Caki2 (cell line): ENCODE results near the gene OR2M2. TPM values are rescaled to one million over a fixed set of nuclear protein-coding genes. Genes with fewer than 3 reads are reported as not detected.

Source experiments
- DNase-seq: peaks from one replicate; pipeline ENCODE4 v3.0.0-alpha.2; 2015; ENCODE audit warnings: low read depth
- in situ Hi-C: cut with HindIII; loops from 2 replicates; pipeline ENCODE4 v1.10.0; 2016; ENCODE audit warnings: low sequenced_read_pairs, low pct_unique_long_range_greater_than_20kb, mixed read lengths
- total RNA-seq: library from RNA; depleted of rRNA; stranded (reverse); fragments of >200 nt; shearing (Covaris generic); gene quantifications from 2 replicates; pipeline ENCODE4 v1.2.3, GENCODE V29; 2014; ENCODE audit warnings: low replicate concordance; rRNA removed

OR2M2 gene, protein sequence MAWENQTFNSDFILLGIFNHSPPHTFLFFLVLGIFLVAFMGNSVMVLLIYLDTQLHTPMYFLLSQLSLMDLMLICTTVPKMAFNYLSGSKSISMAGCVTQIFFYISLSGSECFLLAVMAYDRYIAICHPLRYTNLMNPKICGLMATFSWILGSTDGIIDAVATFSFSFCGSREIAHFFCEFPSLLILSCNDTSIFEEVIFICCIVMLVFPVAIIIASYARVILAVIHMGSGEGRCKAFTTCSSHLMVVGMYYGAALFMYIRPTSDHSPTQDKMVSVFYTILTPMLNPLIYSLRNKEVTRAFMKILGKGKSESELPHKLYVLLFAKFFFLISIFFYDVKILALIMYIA
- not detected in 2 replicates for total RNA-seq

- no peak for DNase-seq
Observed at GRCh38 chr1:248174521-248174920, at the start of gene OR2M2. Gene OR2M2, plus strand, starts transcription at chr1:248174821. Its CDS starts 5,165 bp downstream, at chr1:248179986.

DNA sequence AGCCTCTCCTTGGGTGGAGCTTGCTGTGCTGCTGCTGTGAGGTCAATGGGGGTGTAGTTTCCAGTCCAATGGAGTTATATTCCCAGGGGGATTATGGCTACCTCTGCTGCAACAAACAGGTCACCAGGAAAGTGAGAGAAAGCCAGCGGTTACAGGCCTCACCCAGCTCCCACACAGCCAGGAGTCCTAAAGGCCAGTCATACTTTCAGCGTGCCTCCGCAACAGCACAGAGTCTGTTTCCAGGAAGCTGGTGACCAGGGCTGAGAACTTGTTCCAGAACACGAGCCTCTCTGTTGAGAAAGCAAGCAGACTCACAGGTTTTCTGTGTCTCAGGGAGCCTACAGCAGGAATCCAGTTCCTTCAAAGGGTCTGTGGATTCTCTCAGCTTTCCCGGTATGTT is 47.0 kb upstream of the OR2M2 start:
- in situ Hi-C loops, result no loop called here
- DNase-seq, result no peak

More at GRCh38 chr1:248174521-248174920, at the start of gene OR2M2:
- in situ Hi-C loops, result no loop called here

DNA sequence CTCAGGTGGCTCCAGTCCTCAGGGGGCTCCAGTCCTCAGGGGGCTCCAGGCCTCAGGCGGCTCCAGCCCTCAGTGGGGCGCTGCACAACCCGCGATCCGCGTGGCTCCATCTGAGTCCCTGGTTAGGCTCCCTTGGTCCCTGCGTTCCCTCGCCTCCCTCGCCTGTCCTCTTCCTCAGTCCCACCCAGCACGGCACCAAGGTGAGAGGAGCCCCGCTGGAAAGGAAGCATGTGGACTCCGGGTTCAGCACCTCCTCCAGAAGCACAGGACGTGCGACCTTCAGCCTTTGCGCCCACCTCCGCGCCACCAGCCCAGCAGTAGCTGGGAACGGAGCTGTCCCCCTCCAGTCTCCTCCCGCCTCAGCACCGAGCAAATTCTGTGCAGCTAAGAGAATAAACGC is 37.8 kb upstream of the OR2M2 start:
- in situ Hi-C loops, result no loop called here

GRCh38 chr1:248140846-248141245 is 33.8 kb upstream of the OR2M2 start:
- in situ Hi-C loops, result no loop called here
- DNase-seq, result no peak

More for the DNA sequence above, 37.8 kb upstream of the OR2M2 start:
- no peak for DNase-seq

- no peak for DNase-seq
- in situ Hi-C loops, result no loop called here
Observed at GRCh38 chr1:248143311-248143710, 31.3 kb upstream of the OR2M2 start.

- in situ Hi-C loops, result no loop called here
- no peak for DNase-seq
Observed at GRCh38 chr1:248144513-248145198, 30.0 kb upstream of the OR2M2 start, which contains the start of gene OR2M5. Gene OR2M5, plus strand, starts transcription at chr1:248145148. Its CDS starts 0 bp downstream, at chr1:248145148.

- DNase-seq, result no peak
- in situ Hi-C loops, result no loop called here
Observed at GRCh38 chr1:248152056-248152827, 22.4 kb upstream of the OR2M2 start.

- in situ Hi-C loops, result no loop called here
- no peak for DNase-seq
Observed at GRCh38 chr1:248155927-248156326, 18.7 kb upstream of the OR2M2 start.

DNA sequence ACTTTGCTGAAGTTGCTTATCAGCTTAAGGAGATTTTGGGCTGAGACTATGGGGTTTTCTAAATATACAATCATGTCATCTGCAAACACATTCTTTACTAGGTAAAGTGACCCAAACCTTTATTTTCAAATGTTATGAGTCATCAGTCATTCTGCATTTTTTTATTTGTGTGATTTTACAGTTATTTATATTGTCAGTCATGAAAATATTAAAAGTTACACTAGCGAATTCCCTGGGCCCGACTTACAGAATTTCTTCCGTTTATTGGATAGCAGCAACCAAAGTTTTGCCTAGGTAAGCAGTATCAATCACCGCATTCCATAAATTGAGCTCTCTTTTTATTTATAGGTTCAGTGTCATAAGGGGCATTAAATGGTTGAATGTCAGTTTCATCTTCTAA is 15.9 kb upstream of the OR2M2 start:
- no peak for DNase-seq
- in situ Hi-C loops, result no loop called here

DNA sequence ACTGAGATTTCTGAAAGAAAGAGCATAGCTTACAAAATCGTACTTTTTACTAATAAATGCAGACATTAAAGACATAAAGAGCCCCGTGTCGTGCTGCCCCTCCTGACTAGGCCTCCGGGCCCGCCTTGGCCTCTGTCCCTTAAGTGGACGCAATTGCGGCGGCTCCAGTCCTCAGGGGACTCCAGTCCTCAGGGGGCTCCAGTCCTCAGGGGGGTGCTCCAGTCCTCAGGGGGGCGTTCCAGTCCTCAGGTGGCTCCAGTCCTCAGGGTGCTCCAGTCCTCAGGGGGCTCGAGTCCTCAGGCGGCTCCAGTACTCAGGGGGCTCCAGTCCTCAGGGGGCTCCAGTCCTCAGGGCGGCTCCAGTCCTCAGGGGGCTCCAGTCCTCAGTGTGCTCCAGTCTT is 10.6 kb upstream of the OR2M2 start:
- DNase-seq, result no peak
- in situ Hi-C loops, result no loop called here

DNA sequence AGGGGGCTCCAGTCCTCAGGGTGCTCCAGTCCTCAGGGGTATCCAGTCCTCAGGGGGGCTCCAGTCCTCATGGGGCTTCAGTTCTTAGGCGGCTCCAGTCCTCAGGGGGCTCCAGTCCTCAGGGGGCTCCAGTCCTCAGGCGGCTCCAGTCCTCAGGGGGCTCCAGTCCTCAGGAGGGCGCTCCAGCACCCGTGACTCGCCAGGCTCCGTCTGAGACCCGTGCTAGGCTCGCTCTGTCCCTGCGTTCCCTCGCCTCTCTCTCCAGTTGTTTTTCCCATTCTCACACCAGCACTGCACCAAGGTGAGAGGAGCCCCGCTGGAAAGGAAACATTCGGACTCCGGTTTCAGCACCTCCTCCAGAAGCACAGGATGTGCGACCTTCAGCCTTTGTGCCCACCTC is 9.4 kb upstream of the OR2M2 start:
- in situ Hi-C loops, result no loop called here
- DNase-seq, result no peak

DNA sequence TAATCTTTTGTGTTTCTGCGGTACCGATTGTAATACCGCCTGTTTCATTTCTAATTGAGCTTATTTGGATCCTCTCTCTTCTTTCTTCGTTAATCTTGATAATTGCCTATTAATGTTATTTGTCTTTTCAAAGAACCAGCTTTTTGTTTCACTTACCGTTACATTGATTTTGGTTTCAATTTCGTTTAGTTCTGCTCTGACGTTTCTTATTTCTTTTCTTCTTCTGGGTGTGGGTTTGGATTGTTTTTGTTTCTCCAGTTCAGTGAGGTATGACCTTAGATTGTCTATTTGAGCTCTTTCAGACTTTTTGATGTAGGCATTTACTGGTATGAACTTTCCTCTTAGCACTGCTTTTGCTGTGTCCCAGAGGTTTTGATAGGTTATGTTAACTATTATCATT is 9.4 kb downstream of the OR2M2 start:
- no peak for DNase-seq
- in situ Hi-C loops, result no loop called here

DNA sequence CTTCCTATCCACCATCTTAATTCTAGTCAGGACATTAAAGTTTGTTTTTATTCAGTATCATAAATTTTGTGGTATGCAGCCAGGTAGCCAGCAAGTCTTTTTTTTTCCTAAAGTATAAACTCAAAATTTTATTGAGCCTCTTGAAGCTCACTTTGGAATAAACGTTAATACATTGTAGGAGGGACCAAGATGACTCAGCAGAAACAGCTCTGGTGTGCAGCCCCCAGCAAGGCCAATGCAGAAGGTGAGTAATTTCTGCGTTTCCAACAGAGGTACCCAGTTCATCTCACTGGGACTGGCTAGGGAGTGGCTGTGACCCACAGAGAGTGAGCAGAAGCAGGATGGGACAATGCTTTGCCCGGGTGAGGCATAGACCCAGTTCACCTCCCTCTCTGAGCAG is 12.7 kb downstream of the OR2M2 start:
- in situ Hi-C loops, result no loop called here
- no peak for DNase-seq

DNA sequence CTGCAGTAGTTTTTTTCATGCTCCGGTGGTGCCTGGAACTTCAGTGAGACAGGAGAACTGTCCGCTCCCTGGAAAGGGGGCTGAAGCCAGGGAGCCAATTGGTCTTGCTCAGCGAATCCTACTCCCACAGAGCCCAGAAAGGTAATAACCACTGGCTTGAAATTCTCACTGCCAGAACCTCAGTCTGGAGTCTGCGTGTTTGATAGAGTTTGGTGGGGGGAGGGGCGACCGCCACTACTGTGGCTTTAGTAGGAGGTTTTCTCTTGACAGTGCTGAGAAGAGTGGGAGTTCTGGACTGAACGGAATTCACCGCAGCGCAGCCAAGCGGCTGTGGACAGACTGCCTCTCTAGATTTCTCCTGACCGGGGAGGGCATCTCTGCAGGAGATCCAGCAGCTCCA is 14.4 kb downstream of the OR2M2 start:
- in situ Hi-C loops, result no loop called here
- DNase-seq, result no peak

DNA sequence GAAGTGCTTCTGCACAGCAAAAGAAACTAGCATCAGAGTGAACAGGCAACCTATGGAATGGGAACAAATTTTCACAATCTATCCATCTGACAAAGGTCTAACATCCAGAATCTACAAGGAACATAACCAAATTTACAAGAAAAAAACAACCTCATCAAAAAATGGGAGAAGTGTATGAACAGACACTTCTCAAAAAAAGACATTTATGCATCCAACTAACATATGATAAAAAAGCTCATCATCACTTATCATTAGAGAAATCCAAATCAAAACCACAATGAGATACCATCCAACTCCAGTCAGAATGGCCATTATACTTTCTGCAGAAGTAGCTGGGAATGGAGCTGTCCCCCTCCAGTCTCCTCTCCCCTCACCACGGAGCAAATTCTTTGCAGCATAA is 19.5 kb downstream of the OR2M2 start:
- in situ Hi-C loops, result no loop called here
- DNase-seq, result no peak

DNA sequence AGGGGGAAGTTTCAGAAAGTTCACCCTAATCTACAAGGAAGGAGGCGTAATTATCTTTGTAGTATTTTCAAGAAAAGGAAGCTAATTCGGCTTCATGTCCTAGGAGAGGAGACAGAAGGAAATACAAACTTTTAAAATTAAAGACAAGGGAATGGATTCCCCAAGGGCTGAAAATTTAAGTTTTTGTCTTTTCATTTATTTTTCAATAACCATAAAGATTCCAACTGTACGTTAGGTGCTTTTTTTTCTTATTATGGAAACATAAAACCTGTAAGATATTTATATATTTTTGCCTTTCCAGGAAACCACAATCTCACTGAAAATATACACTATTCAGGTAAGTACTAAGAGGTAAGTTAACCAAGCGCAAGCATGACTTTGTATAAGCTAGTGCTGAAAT is 22.3 kb downstream of the OR2M2 start, which contains the start of gene OR2M3:
Gene OR2M3, plus strand, starts transcription at position 301 of the 400 bp plus-strand sequence. CDS start 5,803 bp downstream, outside the sequence.
- in situ Hi-C loops, result no loop called here
- DNase-seq, result no peak

DNA sequence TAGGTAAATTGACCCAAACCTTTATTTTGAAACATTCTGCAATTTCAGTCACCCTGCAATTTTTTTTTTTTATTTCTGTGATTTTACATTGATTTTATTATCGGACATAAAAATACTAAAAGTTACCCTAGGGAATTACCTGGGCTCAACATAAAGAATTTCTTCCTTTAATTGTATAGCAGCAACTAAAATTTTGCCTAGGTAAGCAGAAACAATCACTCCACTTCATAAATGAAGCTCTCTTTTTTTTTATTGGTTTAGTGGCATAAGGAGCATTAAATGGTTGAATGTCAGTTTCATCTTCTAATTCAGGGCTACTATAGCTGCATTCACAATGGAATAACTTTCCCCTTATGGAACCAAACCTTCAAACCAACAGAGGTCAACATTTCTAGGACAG is 41.3 kb downstream of the OR2M2 start:
- DNase-seq, result no peak
- in situ Hi-C loops, result no loop called here

DNA sequence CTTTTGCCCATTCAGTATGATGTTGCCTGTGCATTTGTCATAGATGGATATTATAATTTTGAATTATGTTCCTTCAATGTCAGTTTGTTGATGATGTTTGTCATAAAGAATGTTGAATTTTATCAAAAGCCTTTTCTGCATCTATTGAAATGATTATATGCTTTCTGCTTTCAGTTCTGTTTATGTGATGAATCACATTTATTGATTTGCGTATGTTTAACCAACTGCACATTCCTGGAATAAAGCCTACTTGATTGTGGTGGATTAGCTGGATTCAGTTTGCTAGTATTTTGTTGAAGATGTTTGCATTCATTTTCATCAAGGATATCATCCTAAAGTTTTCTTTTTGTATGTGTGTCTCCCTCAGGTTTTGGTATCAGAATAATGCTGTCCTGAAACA is 50.9 kb downstream of the OR2M2 start:
- no peak for DNase-seq
- in situ Hi-C loops, result no loop called here
